Chondrocyte (in vitro differentiated cells): ENCODE results near the gene RBMS2. TPM values are rescaled to one million over a fixed set of nuclear protein-coding genes. Genes with fewer than 3 reads are reported as not detected.

Source experiments
- DNase-seq: peaks from one replicate; pipeline ENCODE4 v3.0.0; 2021; ENCODE audit warnings: mixed read lengths, low spot score
- H3K27ac Mint-ChIP-seq: one replicate; pipeline ENCODE4 v1.8.0; 2021; ENCODE audit warnings: mild to moderate bottlenecking, moderate library complexity, mixed read lengths; ENCODE audit not compliant: unreplicated experiment
- H3K27me3 Mint-ChIP-seq: 2 replicates; pipeline ENCODE4 v1.8.0; 2021; ENCODE audit warnings: low read depth, mixed read lengths
- H3K36me3 Mint-ChIP-seq: 2 replicates; pipeline ENCODE4 v1.8.0; 2021; ENCODE audit warnings: low read depth, mixed read lengths
- H3K4me1 Mint-ChIP-seq: 2 replicates; pipeline ENCODE4 v1.8.0; 2021; ENCODE audit warnings: low read depth, mild to moderate bottlenecking, mixed read lengths
- H3K4me3 Mint-ChIP-seq: one replicate; pipeline ENCODE4 v1.8.0; 2021; ENCODE audit warnings: mild to moderate bottlenecking, moderate library complexity, mixed read lengths; ENCODE audit not compliant: unreplicated experiment
- H3K9me3 Mint-ChIP-seq: 2 replicates; pipeline ENCODE4 v1.8.0; 2021; ENCODE audit warnings: low read depth, mixed read lengths
- CTCF ChIP-seq: fragments of 200-600 bp; sonication (generic); IDR thresholded peaks from 2 replicates; pipeline ENCODE4 v1.5.0; 2021; ENCODE audit warnings: antibody characterized with exemption, mild to moderate bottlenecking, moderate library complexity
- total RNA-seq: library from RNA; stranded (reverse); gene quantifications from 3 replicates; pipeline ENCODE4 v1.2.1, GENCODE V29; 2021

RBMS2 gene
- total RNA-seq, 1 donor from 2014 or later: 65.3 TPM

- peaks cover 5% of the 10 kb centered on the region for H3K4me1 Mint-ChIP-seq
- no peaks in the 10 kb centered on the region for H3K9me3 Mint-ChIP-seq
- DNase-seq: no peak
- no peaks in the 10 kb centered on the region for H3K36me3 Mint-ChIP-seq
- no peak for TF ChIP-seq CTCF
- no peaks in the 10 kb centered on the region for H3K27me3 Mint-ChIP-seq
- no peak overlapping the region for H3K4me3 Mint-ChIP-seq
- no peak overlapping the region for H3K27ac Mint-ChIP-seq
Measured at GRCh38 chr12:56546680-56547079, 25.1 kb downstream of the RBMS2 start.

GRCh38 chr12:56551070-56551469 lies 29.4 kb downstream of the RBMS2 start:
- H3K27ac Mint-ChIP-seq: no peak overlapping the region
- no peak for TF ChIP-seq CTCF
- DNase-seq: no peak
- H3K36me3 Mint-ChIP-seq: no peaks in the 10 kb centered on the region
- H3K27me3 Mint-ChIP-seq: no peaks in the 10 kb centered on the region
- H3K9me3 Mint-ChIP-seq: no peaks in the 10 kb centered on the region
- H3K4me1 Mint-ChIP-seq: peaks cover 11% of the 10 kb centered on the region
- no peak overlapping the region for H3K4me3 Mint-ChIP-seq

GRCh38 chr12:56565510-56566101 lies 44.0 kb downstream of the RBMS2 start:
- peaks cover 11% of the 10 kb centered on the region for H3K36me3 Mint-ChIP-seq
- H3K27me3 Mint-ChIP-seq: no peaks in the 10 kb centered on the region
- peak; percentile 44 for TF ChIP-seq CTCF
- peaks cover 13% of the 10 kb centered on the region for H3K4me1 Mint-ChIP-seq
- no peaks in the 10 kb centered on the region for H3K9me3 Mint-ChIP-seq
- H3K27ac Mint-ChIP-seq: peak overlapping the region; percentile 80
- no peak for DNase-seq
- peak overlapping the region; percentile 32 for H3K4me3 Mint-ChIP-seq

- Mint-ChIP-seq H3K36me3 (peaks cover 10% of the 10 kb centered on the region), H3K27me3 (no peaks in the 10 kb centered on the region), H3K4me3 (no peak overlapping the region), H3K27ac (no peak overlapping the region), H3K4me1 (peaks cover 13% of the 10 kb centered on the region), H3K9me3 (no peaks in the 10 kb centered on the region)
- DNase-seq: no peak
- no peak for TF ChIP-seq CTCF
Measured at GRCh38 chr12:56568146-56568545, 46.5 kb downstream of the RBMS2 start.

GRCh38 chr12:56571121-56571520 lies 49.5 kb downstream of the RBMS2 start:
- DNase-seq: no peak
- H3K4me3 Mint-ChIP-seq: no peak overlapping the region
- H3K36me3 Mint-ChIP-seq: peaks cover 12% of the 10 kb centered on the region
- H3K27ac Mint-ChIP-seq: no peak overlapping the region
- H3K9me3 Mint-ChIP-seq: no peaks in the 10 kb centered on the region
- no peak for TF ChIP-seq CTCF
- H3K27me3 Mint-ChIP-seq: no peaks in the 10 kb centered on the region
- peaks cover 3% of the 10 kb centered on the region for H3K4me1 Mint-ChIP-seq
